Parathyroid adenoma (tissue), 2 donors: ENCODE data around the gene GRHL1.

ENCODE experiments used
- H2AFZ ChIP-seq: fragments of 300-600 bp; sonication (generic); one replicate; pipeline ENCODE4 v1.7.0; 2017; ENCODE audit warnings: antibody characterized with exemption, mild to moderate bottlenecking
- H3K27ac ChIP-seq: fragments of 300-600 bp; sonication (generic); one replicate; pipeline ENCODE4 v1.7.0; 2017
- H3K27me3 ChIP-seq: fragments of 300-600 bp; sonication (generic); one replicate; pipeline ENCODE4 v1.7.0; 2017; ENCODE audit warnings: low read length; ENCODE audit not compliant: control insufficient read depth, insufficient read depth
- H3K36me3 ChIP-seq: fragments of 300-600 bp; sonication (generic); one replicate; pipeline ENCODE4 v1.7.0; 2017; ENCODE audit warnings: low read length; ENCODE audit not compliant: control insufficient read depth, insufficient read depth
- H3K4me1 ChIP-seq: fragments of 300-600 bp; sonication (generic); one replicate; pipeline ENCODE4 v1.7.0; 2017; ENCODE audit warnings: control low read depth
- H3K4me2 ChIP-seq: fragments of 300-600 bp; sonication (generic); one replicate; pipeline ENCODE4 v1.7.0; 2017; ENCODE audit warnings: low read length
- H3K4me3 ChIP-seq: fragments of 300-600 bp; sonication (generic); one replicate; pipeline ENCODE4 v1.7.0; 2017; ENCODE audit warnings: low read depth, low read length
- H3K79me2 ChIP-seq: fragments of 300-600 bp; sonication (generic); one replicate; pipeline ENCODE4 v1.7.0; 2017; ENCODE audit warnings: control low read depth
- H3K9ac ChIP-seq: fragments of 300-600 bp; sonication (generic); one replicate; pipeline ENCODE4 v1.7.0; 2017; ENCODE audit warnings: mild to moderate bottlenecking
- H3K9me3 ChIP-seq: fragments of 300-600 bp; sonication (generic); one replicate; pipeline ENCODE4 v1.7.0; 2017; ENCODE audit warnings: low read length; ENCODE audit not compliant: control insufficient read depth
- TF ChIP-seq, protein P1 (sequence below): fragments of 300-600 bp; sonication (generic); IDR thresholded peaks from one replicate; pipeline ENCODE4 v1.7.0; 2017; ENCODE audit warnings: antibody characterized with exemption, mild to moderate bottlenecking
- donor health status: primary hyperparathyroidism.

The GRHL1 gene

DNA sequence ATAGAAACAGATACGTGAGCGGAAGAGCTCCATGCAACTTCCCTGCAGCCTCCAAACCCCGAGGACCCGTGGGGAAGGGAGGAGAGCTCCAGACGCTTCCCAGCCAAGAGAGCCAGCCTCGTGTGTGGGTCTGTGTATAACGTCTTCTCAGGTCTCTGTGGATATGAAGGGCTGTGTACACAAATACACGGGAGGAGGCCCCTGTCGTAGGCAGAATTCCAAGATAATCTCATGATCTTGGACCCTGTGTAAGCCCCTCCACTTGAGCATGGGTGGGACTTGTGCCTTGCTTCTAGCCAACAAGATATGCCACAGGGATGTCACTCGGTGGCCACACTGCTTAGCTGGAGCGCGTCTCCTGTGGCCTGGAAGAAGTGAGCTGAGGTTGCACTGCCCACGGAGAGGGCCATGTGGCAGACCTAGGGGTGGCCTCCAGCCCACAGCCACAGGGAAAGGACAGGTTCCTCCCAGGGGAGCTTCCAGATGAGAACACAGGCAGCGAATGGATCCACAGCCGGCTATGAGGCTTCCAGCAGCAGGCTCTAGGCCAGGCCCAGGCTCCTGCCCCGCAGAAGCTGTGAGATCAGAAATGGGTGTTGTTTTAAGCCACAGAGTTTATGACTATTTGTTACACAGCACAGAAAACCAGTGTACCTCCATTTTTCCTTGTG lies 76.3 kb downstream of the GRHL1 start:
- Histone ChIP-seq H3K4me3 (no peak overlapping the region), H2AFZ (no peak overlapping the region), H3K9me3 (no peaks in the 10 kb centered on the region), H3K4me2 (no peak overlapping the region), H3K79me2 (no peaks in the 10 kb centered on the region), H3K9ac (no peak overlapping the region), H3K27ac (no peak overlapping the region), H3K4me1 (peaks cover 18% of the 10 kb centered on the region), H3K27me3 (no peaks in the 10 kb centered on the region), H3K36me3 (no peaks in the 10 kb centered on the region)
- TF ChIP-seq, protein P1, sequence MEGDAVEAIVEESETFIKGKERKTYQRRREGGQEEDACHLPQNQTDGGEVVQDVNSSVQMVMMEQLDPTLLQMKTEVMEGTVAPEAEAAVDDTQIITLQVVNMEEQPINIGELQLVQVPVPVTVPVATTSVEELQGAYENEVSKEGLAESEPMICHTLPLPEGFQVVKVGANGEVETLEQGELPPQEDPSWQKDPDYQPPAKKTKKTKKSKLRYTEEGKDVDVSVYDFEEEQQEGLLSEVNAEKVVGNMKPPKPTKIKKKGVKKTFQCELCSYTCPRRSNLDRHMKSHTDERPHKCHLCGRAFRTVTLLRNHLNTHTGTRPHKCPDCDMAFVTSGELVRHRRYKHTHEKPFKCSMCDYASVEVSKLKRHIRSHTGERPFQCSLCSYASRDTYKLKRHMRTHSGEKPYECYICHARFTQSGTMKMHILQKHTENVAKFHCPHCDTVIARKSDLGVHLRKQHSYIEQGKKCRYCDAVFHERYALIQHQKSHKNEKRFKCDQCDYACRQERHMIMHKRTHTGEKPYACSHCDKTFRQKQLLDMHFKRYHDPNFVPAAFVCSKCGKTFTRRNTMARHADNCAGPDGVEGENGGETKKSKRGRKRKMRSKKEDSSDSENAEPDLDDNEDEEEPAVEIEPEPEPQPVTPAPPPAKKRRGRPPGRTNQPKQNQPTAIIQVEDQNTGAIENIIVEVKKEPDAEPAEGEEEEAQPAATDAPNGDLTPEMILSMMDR, result no peak

DNA sequence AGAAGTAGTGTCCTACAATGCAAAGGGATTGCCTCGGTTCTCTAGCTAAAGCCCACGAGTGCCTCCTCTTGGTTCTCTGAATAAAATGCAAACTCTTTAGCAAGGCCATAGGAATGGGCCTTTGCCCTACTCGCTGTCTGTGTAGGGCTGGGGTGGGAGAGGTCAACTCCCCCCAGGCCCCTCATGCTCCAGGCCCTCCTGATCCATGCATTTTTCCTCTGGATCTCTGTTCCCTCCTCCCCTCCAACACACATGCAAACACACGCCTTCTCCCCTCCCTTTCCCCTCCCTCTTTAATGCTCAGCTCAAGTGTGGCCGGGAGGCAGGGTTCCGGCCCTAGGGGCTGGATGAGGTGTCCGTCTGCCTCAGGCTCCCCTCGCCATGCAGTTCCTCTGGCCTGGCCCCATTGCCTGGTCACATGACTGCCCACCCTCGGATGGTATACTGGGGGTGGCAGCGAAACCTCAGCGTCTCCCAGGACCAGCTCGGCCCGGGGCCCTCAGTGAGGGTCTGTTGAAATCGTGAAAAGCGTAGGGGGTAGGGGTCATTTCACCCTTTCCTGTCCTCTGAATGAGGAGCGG lies 77.0 kb downstream of the GRHL1 start:
- no peak overlapping the region for H3K4me3 ChIP-seq
- TF ChIP-seq, protein P1, result no peak
- no peaks in the 10 kb centered on the region for H3K36me3 ChIP-seq
- H2AFZ ChIP-seq, result no peak overlapping the region
- no peak overlapping the region for H3K27ac ChIP-seq
- no peaks in the 10 kb centered on the region for H3K27me3 ChIP-seq
- no peak overlapping the region for H3K4me2 ChIP-seq
- no peaks in the 10 kb centered on the region for H3K9me3 ChIP-seq
- peaks cover 14% of the 10 kb centered on the region for H3K4me1 ChIP-seq
- H3K79me2 ChIP-seq, result no peaks in the 10 kb centered on the region
- no peak overlapping the region for H3K9ac ChIP-seq

DNA sequence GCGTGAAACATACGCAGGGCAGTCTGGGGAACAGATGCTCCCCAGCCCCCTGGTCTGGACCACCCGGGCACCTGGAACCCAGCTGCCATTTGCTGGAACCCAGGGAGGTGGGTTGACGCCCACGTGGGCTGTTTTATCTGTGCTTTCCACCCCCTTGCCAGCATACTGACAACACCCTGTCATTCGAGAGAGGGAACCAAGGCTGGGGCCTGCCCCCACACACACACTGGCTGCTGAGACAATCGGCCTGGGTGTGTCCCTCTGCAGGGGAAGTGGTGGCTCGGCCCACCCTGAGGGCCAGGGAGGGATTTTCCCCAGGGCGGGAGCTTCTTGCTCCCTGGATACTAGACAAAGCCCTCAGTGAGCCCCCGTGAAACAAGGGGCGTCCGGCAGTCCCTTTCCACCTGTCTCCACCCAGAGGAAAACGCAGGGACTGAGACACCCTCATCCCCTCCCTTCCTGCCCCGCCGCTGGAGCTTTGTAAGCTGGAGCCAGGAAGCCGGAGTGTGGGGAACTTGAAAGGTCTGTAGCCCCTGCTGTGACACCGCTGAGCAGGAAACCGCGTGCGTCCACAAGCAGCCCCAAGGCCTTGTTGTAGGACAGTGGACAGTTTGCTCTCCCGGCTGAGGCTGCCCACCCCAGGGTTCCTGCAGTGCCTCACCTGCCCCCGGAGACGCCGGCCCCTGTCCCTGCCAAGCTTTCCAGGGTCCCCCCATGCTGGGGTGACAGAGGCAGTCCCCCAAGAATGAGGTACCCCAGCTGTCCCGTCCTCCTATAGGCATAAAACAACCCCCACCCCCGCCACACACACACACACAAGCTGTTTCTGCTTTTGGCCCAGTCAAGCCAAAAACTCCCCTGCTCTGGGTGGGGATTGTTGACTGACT lies 77.7 kb downstream of the GRHL1 start:
- no peak overlapping the region for H3K4me3 ChIP-seq

DNA sequence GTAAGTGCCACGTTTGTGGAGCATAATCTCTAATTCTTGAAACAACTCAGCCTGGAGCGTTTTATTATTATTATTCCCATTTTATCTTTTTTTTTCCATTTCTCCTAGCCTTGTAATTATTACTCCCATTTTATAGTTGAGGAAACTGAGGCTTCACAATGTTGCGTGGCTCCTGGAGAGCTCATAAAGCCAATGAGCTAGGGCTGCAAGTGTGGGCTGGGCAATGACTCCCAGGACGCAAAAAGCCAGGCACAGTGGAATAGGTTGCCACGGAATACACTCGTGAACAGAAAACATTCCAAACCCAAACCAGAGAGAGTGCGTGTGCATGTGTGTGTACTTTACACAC lies 78.4 kb downstream of the GRHL1 start:
- H3K9ac ChIP-seq, result no peak overlapping the region
- H3K9me3 ChIP-seq, result no peaks in the 10 kb centered on the region
- H3K36me3 ChIP-seq, result no peaks in the 10 kb centered on the region
- no peak overlapping the region for H3K4me2 ChIP-seq
- TF ChIP-seq, protein P1, result no peak
- H2AFZ ChIP-seq, result peak overlapping the region; percentile 79
- no peaks in the 10 kb centered on the region for H3K27me3 ChIP-seq
- H3K79me2 ChIP-seq, result peaks cover 2% of the 10 kb centered on the region
- H3K4me1 ChIP-seq, result peaks cover 10% of the 10 kb centered on the region
- no peak overlapping the region for H3K4me3 ChIP-seq
- H3K27ac ChIP-seq, result peak overlapping the region; percentile 33

More for the DNA sequence above, 77.7 kb downstream of the GRHL1 start:
- TF ChIP-seq, protein P1, result no peak
- Histone ChIP-seq H2AFZ (peak overlapping the region; percentile 40), H3K27me3 (no peaks in the 10 kb centered on the region), H3K9me3 (no peaks in the 10 kb centered on the region), H3K4me2 (no peak overlapping the region), H3K27ac (peak overlapping the region; percentile 33), H3K36me3 (no peaks in the 10 kb centered on the region), H3K79me2 (no peaks in the 10 kb centered on the region), H3K9ac (no peak overlapping the region), H3K4me1 (peaks cover 10% of the 10 kb centered on the region)
